NCI-H526 (cell line): Measurements from ENCODE around the gene C1orf94.

ENCODE experiments used
- DNase-seq, 2 experiments: peaks; one replicate each; lab custom pipeline; 2025; lab: John Stamatoyannopoulos, UW

Gene C1orf94, protein sequence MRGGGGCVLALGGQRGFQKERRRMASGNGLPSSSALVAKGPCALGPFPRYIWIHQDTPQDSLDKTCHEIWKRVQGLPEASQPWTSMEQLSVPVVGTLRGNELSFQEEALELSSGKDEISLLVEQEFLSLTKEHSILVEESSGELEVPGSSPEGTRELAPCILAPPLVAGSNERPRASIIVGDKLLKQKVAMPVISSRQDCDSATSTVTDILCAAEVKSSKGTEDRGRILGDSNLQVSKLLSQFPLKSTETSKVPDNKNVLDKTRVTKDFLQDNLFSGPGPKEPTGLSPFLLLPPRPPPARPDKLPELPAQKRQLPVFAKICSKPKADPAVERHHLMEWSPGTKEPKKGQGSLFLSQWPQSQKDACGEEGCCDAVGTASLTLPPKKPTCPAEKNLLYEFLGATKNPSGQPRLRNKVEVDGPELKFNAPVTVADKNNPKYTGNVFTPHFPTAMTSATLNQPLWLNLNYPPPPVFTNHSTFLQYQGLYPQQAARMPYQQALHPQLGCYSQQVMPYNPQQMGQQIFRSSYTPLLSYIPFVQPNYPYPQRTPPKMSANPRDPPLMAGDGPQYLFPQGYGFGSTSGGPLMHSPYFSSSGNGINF

DNA sequence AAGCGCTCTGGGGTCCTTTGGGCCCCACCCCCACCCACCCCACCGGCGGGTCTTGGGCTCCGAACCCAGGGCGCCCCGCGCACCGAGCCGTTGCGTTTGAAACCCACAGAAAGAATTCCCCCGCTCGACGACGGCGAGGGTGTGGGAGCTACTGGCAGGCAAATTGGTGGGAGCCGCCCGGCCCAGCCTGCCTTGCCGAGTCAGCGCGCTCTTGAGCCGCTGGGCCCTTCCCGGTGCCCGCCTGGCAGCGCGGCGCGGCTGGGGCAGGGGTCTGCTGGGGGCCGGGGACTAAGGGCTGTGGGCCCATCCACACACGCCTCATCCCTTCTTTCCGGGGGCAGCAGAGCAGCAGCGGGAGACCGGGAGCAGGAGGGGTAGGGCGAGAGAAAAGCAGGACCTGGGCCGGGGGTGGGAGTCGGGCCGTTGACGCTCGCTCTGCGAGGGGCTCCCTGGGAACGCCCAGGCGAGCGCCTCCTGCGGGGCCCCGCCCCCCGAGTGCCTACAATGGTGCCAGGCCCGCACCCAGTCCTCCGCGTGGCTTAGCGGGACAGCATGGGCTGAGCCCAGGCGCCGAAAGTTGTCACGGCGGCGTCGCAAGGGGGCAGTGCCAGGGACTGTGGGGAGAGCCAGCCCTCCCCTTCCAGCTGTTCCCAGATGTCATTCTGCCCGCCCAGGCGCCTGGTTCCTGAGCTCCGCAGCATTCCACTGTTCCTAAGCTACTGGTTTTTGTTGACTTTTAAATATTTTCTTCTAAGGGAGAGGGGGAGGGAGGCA, at the start of gene C1orf94:
Gene C1orf94 (plus strand): TSS at position 78 of the 774 bp plus-strand sequence. CDS start 883 bp downstream, outside the sequence.
- DNase-seq: no peak

DNA sequence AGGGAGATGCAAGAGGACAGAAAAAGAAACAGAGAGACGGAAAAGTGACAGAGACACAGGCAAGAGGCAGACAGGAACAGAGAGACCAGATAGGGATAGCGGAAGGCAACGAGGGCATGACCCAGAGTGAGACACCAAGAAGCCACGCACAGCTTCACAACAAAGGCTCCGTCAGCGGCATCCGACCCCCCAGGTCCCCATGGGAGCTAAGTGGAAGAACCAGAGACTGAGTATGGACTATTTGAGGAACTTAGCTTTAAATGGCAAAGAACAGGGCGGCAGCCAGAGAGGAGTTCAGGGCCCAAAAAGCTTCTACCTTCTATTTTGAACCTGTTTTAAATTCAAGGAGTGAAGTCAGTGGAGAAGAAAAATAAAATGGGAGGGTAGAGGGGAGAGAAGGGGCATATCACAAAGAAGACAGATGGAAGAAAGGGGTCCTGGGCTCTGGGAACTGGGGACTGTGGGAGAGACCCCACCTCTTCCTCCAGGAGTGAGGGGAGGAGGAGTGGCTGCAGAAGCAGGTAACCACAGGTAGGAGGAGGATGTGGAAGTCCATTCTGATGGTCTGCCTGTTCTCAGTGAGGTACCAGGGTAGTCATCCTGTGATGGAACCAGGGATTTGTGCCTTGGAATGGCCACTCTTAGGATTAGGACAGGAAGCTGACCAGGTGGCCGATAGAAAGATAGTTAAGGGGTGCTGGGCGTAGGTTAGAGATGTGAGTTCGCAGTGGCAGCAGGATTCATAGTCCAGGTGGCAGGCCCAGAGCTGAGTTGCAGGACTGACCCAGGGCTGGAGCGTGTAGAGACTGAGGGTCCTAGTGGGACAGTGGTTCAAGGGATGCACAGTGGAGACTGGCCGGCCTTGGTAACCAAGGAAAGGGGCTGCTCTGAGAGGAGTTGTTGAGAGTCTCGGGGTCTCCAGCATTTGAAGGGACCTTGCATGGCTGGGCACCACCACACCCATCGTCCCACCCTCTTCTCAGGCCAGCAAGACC, 49.4 kb upstream of the C1orf94 start:
- no peak for DNase-seq

DNA sequence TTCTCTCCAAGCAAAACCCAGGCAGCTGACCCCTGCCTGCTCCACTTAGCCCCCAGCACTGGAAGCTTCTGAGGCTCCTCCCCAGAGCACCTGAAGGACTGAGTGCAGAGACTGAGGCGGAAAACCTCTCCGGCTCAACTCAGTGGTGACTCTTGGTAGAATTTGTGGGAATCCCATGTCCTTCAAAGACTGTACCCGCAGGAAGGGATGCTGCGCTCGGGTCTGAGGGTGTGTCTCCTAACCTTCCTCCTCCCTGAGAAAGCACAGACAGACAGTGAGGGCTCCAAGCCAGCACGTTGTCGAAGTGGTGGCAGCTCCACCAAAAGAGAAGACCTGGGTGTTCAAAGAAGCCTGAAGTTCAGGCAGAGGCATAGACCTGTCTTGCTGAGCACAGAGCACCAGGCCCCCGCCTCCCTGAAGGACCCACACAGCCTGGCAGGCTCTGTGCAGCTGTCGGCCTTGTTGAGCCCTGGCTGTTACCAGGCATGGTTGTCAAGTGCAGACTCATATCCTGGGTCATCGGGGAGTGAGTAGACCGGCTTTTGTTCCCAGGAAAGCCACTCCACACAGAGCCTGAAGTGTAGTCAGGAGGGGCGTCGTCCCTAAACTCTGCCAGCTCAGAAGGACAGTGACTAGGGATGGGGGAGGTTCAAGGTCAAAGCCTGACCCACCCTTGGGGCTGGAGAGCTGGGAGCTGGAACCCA, 48.4 kb upstream of the C1orf94 start:
- no peak for DNase-seq

DNA sequence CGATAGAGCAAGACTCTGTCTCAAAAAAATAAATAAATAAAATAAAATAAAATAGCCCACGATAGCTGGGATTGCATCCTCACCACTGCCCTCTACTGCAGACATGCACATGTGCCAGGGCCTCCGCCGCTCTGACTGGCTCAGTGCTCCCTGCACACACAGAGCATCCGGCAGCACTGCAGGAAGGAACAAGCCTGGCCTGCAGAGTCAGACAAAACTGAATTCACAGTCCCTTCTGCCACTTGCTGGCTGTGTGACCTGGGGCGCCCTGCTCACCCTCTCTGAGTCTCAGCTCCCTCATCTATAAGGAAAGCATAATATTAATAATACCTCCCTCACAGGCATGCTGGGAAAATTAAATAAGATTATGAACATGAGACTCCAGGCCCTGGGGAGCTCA, 47.1 kb upstream of the C1orf94 start:
- DNase-seq: no peak

DNA sequence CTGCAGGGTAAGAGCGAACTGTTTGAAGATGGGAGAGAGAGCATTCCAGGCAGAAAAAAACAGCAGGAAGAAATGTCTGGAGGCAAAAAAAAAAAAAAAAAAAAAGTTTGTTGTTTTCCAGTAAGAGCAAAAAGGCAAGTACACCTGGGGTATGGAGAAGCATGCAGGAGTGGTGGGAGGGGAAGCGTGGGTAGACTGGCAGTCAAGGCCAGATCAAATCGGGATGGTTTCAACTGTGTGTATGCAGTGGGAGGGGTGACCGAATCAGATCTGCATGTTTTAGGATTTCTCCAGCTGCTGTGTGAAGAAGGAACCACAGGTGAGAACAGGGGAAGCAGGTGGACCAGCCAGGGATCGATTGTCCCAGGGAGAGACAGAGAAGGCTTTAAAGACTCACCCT, 46.4 kb upstream of the C1orf94 start:
- DNase-seq: no peak

DNA sequence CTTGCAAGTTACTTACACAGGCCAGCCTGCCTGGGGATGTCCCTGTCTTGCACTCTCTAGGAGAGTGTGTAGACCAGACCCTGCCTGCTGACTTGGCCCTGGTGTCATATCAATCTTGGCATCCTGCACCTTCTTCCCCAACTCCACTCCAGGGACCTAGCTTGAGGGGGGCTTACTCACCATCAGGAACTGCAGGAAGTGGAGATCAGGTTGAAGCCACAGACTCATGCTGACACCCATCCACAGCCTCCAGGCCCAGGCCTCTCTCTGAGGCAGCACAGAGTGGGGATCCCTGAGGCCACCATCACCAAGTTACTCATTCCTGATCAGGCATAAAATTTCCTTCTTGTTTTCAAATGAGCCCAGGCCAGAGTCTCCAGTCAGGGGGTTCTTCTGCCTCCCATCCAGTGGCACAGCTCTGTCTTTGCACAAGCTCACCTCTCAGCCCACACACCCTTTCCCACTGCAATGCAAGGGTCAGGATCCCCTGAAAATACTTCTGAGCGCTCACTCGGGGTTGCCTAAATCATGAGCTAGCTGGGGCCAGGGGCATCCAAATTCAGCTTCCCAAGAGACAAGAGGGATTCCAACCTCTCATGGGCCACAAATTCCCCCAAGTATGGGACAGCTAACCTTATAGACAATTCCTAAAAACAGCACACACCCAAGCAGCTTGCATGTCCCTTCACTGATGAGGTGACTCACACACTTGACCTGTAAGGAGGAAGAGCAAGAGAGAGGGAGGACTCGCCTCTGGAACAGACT, 45.1 kb upstream of the C1orf94 start:
- DNase-seq: no peak

DNA sequence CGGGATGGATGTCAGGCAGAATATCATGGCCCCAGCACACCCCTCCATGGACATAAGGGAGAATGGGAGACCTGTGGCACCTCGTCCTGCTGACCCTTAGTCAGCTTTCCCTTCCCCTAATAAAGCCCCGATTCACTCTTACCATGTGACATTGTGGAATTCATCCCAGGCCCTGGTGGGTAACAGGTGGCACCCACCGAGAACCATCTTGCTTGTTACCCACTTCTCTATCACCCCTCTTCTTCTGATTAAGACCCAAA, 44.6 kb upstream of the C1orf94 start:
- DNase-seq: no peak

DNA sequence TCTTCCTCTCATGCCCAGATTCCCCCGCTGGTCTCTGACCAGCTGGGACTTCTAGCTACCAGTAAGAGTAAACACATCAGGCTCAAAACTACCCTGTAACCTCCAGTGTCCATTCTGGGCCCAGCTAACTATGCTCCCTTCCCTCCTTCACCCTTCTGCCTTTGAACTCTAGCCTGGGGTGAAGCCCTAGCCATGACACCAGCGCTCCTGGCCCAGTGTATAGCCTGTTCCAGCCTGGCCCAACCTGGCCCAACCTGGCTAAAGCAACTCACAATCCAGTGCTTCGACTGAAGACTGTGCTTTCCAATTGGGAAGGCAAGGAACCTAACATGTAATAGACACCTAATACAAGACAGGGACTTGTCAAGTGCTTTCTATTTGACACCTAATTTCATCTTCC, 39.3 kb upstream of the C1orf94 start:
- no peak for DNase-seq

DNA sequence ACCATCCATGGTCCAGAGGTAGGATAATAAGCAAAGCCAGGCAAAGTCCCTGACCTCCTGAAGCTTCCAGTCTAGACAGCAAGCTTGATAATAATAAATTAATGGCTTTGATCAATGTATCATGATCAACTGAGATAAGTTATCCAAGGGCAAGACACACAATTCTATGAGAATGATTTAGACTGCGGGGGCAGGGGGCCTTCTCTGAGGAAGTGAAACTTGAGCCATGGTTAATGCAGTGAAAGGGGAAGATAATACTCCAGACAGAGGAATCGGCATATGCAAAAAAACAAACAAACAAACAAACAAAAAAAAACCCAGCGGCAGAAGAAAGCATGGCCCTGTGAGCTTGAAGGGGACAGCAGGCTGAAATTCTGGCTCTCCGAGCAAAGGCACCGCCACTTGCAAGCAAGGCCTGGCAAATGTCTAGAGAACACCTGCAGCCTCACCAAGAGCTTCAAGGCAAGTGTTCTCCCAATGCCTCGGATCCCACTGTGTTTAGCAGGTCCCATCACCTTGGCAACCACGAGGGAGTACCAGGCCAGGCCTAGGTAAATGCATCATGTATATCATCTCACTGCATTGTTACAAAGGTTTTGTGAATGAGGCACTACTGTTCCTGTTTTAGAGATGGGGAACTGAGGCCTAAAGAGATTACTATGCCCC, 36.6 kb upstream of the C1orf94 start:
- no peak for DNase-seq

DNA sequence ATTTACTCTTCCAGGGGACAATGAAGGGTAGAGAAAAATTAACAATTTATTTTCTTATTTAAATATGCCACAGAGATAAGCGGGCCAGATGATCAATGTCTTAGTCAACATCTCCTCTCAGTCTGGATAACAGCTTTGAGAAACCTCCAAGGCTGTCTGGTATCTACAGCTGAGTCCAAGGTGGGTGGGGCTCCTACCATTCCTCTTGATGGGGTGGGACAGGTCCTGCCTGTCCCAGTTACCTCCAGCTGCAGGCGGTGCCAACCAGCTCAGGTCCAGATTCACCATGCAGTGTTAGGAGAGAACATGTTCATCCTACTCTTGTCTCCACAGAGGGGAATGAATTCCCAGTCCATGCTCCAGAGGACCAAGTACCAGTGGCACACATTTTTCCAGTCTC, 32.7 kb upstream of the C1orf94 start:
- no peak for DNase-seq

DNA sequence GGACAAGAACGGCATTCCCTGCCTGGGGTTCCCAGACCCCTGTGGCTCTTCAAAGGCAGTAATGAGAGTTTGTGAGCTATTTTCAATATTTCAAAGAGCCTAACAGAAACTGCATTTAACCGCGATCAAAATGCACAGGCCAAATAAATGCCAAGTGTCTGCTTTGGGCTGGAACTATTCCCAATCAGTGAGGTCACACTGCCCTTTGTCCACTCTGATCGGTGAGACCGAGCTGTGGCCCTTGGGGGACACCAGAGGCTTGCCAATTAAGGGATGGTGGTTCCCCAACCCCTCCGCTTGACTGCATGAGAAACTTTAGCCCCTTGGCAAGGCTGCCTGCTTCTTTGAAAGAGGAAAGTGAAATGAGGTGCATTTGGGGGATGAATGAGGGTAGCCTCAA, 31.9 kb upstream of the C1orf94 start:
- no peak for DNase-seq

DNA sequence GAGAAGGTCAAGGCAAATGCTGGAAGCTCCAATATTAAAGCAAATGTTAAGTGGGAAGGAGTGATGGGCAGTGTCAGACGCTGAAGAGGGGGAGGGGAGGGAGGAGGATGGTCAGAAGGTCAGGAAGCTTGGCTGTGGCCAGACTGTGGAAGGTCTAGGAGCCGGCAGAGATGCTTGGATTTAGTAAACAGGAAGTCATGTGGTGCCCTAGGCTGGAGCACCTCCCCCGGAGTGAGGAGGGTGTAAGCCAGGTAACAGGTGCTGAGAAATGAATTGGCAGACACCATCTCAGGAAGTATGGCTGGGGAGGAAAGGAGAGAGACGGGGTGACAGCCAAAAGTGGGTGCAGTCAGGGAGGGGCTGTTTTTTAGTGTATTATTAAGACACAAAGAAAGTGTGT, 29.4 kb upstream of the C1orf94 start:
- no peak for DNase-seq

DNA sequence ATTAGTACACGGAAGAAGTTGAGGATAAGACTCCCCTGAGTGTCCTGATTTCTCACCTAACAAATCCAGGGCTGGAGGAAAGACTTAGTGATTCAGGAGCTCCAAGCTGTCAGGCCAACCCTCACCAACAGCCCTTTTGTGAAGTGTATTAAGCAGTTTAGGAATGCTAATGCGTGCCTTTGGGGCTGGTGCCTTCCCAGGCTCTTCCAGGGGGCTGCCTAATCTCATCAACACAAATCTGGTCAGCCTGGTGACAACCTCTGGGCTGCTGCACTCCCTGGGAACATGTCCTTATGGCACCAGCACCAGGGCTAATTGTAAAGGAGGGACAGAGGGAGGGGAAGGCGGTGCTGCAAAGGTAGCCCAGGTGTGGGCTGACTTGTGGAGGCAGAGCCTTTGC, 27.2 kb upstream of the C1orf94 start:
- no peak for DNase-seq

DNA sequence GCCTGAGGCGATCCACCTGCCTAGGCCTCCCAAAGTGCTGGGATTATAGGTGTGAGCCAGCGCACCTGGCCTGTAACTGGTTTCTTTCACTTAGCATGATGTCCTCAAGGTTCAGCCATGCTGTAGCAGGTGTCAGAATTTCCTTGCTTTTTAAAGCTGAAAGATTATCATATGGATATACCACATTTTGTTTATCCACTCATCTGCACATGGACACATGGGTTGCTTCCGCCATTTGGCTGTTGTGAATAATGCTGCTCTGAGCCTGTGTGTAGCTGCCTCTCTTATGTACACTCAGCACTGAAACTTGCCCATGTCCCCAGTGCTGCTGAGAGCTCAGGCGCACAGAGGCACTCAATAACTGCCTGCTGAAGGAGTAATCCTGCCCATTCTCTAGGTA, 23.5 kb upstream of the C1orf94 start:
- no peak for DNase-seq

DNA sequence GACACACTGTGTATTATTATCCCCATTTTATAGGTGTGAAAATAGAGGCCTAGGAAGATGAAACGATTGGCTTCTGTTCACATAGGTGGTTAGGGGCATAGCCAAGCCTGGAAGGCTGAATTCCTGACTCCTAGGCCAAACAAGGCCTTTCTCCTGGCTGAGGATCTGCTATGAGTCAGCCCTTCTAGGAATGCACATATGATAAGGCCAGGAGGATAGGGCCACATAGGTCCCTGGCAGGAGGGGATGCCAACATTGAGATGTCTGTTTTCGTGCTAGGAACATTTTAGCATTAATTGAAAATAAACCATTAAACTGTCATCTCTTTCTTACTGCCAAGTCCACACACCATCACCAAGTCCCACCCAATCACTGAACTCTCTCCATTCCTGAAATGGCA, 20.8 kb upstream of the C1orf94 start:
- no peak for DNase-seq

DNA sequence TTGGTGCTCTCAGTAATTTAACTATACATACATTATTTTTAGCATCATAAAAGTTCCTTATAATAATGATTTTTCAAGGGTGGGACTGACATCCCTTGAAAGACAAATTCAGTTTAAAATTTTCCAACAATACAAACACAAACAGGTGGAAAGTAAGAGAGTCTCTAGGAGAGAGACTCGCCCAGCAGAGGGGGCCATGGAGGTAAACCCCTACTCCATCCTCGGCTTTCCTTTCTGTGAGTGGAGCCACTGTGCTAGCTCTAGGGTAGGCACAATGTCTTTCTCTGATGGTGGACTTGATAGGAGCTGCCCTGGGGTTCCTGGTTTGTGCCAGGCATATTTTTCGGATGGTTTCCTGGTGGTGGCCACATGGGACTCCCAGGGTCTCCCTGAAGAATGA, 20.0 kb upstream of the C1orf94 start:
- no peak for DNase-seq

DNA sequence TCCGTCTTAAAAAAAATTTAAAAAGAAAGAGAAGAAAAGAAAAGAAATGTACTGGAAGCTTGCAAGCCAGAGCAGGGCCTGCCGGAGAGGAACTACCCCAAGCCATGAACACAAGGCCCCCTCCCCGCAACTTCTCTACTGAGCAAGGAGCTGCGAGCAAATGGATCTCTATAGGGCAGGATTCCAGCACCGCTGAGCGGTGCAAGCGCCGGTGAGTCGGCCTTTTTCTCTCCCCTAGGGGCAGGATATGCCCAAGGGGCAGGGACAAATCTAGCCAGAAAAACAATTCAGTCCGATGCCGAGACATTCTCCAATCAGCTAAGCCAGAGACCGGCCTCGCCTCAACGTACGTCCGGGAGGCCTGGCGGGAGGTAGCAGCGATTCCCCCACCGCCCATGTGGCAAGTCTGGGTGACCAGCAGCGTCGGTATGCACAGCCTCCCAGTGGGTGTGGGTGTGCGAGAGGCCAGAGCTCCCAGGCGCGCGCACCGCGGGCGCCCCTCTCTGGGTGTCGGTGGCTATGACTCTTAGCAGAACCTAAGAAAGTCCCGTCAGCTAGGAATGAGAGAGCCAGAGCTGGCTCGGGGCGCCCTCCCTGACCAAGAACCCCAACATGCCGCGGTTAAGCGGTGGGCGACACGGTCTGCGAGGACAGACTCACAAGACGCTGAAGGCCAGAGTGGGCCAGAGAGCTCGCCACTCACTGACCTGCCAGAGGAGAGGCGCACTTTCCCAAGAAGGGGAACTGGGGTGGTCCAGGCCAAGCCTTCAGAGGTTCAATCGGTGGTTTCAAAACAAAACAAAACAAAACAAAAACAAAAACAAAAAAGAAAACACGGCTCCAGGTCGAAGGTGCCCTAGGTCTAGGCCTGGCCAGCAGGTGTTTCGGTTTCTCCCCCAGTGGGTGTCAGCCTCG, 13.6 kb upstream of the C1orf94 start:
- DNase-seq: peak; percentile 75 to 94

DNA sequence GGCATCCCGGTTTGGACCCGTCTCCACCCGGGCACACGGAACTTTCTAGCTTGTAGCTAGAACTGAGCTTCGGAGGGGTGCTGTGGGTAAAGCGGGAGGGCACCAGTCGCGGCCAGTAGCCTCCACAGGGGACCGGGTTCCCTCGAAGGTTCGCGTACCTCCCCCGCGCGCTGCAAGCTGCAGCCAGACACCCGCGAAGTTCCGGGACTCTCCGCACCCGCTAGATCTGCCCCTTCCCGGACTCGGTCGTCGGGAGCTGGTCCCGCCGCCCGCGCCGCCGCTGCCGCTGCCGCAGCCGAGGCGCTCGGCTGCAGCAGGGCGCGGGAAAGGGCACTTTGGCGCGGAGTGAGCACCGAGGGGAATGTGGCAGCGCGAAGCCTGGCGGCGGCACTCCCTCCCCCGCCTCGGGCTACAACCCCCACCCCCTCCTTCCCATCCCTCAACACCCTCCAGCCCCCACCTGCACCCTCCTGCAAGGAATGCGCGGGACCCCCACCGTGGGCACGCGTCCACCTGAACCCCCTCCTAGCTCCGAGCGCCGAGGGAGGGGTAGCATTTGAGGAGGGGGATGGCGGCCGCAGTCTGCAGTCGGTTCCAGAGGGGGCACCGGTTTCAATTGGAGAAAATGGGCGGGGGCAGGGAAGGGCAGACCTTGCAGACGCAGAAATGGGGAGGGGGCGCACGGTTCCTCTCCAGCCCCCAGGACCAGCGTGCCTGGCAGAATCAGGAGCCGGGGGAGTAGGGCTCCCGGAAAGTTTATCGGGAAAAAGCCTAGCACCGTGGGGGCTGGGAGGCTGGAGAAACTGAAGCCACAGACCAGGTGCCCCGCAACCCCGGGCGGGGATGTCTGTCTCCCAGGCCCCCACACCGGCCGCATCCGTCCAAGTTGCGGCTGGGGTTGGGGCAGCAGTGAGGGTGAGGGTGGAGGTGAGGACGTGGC, 12.6 kb upstream of the C1orf94 start:
- peak in 1 of 2 experiments; percentile 78 for DNase-seq
